Peyer's patch (tissue), 4 donors: ENCODE results near the gene KCNAB3.

Experiments
- CTCF ChIP-seq, 6 experiments: fragments of 450-650 bp in 4 of 6; fragments of 200-600 bp in 2 of 6; sonication (generic) in 1 of 6; IDR thresholded peaks; one replicate each; pipeline ENCODE4 v1.5.1; 2017 to 2019; ENCODE audit warnings: antibody characterized with exemption in 6 of 6, mild to moderate bottlenecking in 3 of 6, moderate library complexity in 1 of 6
- POLR2A ChIP-seq, 2 donors: fragments of 450-650 bp; IDR thresholded peaks; one replicate each; pipeline ENCODE4 v1.5.1; 2017; ENCODE audit warnings: antibody characterized with exemption in 2 of 2, mild to moderate bottlenecking in 2 of 2, moderate library complexity in 2 of 2

GRCh38 chr17:7897773-7898172, 31.9 kb downstream of the KCNAB3 start:
- TF ChIP-seq CTCF (IDR thresholded peaks at IDR 0.05): peak in 5 of 6 experiments; percentile 22 to 81 (median 73)
- no peak for TF ChIP-seq POLR2A (IDR thresholded peaks at IDR 0.05)
